Suppressor macrophage treated with lipopolysaccharide for 4 hours (primary cell): ENCODE measurements around the gene KLHL6.
"Not testable (repeated sequence)": the region's sequence is repeated elsewhere in the genome, so short reads cannot be mapped to it uniquely, and the experiment has no call there.

Source experiments
- DNase-seq: peaks from one replicate; pipeline ENCODE4 v3.0.0-alpha.2; 2020

Gene KLHL6, protein sequence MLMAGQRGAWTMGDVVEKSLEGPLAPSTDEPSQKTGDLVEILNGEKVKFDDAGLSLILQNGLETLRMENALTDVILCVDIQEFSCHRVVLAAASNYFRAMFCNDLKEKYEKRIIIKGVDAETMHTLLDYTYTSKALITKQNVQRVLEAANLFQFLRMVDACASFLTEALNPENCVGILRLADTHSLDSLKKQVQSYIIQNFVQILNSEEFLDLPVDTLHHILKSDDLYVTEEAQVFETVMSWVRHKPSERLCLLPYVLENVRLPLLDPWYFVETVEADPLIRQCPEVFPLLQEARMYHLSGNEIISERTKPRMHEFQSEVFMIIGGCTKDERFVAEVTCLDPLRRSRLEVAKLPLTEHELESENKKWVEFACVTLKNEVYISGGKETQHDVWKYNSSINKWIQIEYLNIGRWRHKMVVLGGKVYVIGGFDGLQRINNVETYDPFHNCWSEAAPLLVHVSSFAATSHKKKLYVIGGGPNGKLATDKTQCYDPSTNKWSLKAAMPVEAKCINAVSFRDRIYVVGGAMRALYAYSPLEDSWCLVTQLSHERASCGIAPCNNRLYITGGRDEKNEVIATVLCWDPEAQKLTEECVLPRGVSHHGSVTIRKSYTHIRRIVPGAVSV

DNA sequence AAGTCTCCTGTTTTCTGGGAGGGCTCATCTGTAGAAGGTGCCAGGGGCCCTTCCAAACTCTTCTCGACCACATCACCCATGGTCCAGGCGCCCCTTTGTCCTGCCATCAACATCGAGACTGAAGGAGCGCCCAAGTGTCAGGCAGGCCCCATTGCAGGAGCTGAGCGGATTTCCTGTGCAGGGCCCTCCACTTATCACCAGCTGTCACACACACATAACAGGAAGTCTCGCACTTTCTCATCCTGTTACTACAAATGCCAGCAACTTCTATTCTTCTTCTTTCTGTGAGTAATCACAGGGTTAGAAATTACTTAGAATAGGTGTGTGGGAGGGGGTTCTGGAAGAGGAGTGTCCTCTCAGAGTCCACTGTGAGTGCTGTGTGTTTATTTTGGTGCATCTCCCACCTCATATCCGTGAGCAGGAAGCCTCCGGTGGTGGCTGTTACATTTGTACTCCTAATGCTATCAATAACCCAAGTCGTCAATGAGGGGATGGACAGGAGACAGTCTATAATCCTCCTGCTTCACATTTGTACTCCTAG, at the start of gene KLHL6:
Gene KLHL6 (minus strand): TSS at position 166 of the 541 bp plus-strand sequence. CDS start 53 bp downstream, at position 113.
- peak; percentile 89 for DNase-seq

DNA sequence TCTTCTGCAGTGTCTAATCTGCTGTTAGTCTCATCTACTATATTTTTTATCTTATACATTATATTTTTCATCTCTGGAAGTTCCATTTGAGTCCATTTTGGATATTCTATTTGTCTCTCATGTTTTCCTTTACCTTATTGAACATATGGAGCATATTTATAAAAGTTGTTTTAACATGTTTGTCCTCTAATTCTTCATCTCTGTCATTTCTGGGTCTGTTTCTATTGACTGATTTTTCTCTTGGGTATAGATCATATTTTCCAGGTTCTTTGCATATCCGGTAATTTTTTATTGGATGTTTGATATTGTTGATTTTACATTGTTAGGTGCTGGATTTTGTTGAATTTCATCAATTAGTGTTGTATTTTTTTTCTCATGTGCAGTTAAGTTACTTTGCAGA, 42.5 kb upstream of the KLHL6 start:
- no peak for DNase-seq

DNA sequence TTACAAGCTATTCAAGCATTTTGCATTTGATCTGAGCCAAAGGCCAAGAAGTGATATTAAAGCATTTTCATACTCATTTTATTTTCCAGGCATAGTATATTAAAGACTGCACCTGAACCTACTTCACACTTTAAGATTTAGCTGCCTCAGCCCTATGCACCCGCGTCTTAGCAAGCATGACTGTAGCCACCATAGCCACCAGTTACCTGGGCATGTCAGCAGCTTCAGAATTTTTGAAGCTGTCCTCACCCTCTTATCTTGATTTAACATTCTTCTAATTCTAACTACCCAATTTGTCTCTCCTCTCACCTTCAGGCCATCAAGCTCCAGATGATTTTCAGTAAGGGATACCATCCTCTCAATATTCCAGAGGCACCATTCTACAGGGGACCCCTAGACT, 39.1 kb upstream of the KLHL6 start:
- DNase-seq: no peak

DNA sequence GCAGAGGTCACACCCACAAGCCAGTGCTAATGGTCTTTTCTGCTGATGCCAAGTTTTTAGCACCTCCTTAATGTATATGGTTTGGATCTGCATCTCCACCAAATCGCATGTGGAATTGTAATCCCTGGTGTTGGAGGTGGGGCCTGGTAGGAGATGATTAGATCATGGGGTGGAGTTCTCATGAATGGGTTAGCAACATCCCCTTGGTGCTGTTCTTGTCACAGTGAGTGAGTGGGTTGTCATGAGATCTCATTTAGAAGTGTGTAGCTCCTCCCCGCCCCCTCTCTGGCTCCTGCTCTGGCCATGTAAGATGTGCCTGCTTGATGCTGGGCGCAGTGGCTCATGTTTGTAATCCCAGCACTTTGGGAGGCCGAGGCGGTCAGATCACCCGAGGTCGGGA, 37.3 kb upstream of the KLHL6 start:
- peak; percentile 44 for DNase-seq

DNA sequence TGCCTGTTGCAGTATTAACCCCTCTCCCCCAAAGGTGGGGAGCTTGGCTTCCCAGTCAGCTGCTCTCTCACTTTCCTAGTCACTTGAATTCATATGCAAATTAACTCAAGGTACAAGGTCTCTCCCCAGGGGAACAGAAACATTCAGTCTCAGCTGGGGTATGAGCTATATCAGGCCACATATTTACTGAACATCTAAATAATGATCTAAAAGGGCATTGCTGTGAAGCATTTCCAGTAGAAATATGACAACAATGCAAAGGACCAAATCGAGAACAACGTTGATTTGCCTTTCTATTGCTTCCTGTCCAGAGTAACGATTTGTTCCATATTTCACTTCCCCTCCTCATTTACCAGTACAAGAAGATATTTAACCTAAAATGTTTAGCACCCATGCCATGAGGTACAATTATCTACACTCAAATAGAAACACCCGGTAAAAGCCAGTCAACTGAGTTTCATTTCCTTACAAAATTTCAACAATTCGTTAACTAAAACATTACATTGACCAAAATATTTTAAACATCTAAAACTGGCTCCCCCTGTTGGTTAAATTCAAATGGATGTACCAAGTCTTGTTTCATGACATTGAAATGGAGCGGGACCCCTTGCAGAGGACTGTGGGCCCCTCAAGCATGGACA, 36.5 kb upstream of the KLHL6 start:
- DNase-seq: peak; percentile 59

DNA sequence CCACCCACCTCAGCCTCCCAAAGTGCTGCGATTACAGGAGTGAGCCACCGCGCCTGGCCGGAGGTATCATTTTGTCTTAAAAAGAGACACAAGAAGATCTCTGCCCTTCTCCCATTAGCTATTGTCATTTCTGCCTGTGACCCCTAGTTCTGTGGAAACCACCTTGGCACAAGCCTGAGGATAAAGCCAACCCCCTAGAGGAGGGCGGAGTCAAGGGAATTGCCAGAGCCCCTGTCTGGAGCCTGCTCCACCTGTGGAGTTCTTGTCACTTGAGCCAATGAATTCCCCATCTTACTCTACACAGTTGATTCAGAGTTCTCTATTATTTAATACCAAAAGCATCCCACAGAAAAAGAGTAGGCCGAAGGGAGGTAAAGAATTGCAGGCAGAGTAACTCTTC, 34.9 kb upstream of the KLHL6 start:
- DNase-seq: no peak

DNA sequence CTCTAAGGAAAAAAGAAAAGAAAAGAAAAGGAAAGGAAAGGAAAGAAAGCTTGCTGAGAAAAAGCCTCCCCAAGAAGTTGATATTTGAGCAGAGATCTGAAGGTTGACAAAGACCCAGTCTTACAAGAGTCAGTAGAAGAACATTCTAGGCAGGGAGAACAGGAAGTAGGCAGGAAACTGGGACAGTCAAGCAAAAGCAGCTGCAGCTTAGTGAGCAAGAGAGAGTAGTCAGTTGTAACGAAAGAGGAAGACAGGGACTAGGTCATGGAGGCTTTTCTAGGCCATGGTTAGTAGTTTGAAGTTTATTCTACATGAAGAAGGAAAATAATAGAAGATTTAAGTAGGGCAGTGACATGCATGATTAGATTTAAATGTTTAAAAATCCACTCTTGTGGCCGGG, 31.8 kb upstream of the KLHL6 start:
- DNase-seq: peak; percentile 79

DNA sequence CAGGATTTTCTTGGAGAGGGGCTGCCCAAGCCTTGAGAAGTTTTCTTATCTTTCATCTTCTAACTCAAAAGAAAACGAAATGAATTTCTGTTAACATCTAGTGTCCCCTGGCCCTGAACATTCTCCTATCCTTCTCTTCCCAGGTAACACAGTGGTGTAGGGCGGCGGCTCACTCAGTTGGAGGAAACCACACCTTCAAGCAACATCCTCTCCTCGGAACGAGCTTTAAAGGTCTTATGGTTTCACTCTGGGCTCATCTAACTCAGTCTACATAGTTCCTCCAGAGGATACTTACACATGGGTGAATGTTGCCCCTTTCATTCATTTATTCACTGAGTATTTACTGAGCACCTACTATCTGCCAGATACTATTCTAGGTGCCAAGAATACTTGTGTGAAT, 31.0 kb upstream of the KLHL6 start:
- DNase-seq: no peak

DNA sequence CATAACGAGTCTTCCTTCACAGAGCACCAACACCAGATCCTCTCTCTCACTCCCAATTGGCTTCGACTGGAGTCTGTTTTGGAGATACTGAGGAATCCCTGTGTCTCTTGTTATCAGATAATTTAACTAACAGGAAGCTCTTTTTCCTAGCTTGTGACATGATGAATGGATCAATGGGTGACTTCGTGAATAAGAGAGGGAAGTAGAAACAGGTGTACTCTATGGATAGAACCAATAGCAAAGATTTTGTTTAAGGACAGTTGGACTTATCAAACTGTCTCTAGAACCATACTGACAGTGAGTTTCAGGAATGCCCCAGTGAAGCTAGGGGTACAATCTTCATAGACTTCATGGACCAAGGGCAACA, 29.4 kb upstream of the KLHL6 start:
- no peak for DNase-seq

DNA sequence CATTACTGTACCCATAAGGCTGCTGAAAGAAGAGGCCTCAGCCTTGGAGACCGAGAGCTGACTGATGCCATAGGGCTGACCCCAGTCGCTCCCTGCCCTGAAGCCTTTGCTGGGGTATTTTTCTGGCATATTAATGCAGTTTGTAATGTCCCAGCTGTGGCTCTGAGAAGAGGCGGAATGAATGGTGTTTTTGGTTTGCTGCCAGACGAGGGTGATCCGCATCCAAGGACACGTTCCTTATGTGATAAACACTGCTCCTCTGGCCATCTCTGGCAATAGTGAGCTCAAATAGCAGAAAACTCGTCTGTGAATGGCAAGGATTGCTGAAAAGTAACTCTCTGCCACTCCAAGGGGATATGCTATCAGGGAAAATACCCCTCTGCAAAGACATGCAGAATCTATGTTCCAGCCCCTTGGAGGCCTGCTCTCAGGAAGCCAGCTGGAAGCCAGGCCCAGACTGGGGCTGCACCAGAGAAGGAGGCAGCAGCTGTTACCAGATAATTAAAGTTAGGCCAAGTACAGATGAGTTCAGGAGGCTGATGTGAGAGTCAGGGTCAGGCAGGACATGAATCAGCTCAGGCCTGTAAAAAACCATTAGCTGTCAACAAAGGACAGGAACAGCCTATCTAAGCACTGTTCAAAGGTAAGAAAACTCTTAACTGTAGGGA, 28.9 kb upstream of the KLHL6 start:
- DNase-seq: no peak

DNA sequence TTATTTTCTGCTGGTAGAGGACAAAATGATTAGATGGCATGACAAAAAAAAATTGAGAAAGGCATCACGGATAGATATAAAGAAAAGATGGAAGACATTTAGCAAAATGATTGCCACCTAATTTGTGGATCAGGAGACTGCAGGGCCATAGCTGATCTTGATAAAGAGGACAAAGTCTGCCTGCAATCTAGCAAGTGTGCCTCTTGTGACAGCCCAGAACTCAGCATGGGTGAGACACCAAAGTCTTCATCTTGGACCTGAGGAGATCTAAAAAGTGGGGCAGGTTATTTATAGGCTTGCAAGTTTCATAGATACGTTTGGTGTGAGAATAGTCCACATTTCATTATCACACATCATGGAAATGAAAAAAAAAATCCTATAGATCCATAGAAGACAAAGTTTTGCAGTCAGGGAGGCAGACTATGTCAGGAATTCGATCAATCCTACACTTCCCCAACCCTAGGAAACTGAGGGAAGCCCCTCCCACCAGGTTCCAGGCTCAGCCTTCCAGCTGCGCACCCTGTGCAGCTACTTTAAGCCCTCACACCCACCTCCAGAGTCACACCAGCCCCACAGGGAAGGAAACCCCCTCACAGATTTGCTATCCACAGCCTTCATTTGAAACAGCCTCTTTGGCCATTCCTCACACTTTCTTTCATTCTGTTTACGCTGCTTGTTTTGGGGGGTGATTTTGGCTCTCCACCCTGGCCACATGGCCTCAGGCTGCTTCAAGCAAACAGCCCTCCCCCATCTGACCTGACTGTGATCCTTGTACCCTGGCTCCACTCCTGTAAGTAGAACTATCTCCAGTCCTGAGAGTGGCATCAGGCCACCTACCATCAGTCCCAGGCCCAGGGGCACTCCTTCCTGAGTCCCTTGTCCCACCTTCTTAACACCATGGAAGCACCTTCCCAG, 28.1 kb upstream of the KLHL6 start:
- DNase-seq: no peak

DNA sequence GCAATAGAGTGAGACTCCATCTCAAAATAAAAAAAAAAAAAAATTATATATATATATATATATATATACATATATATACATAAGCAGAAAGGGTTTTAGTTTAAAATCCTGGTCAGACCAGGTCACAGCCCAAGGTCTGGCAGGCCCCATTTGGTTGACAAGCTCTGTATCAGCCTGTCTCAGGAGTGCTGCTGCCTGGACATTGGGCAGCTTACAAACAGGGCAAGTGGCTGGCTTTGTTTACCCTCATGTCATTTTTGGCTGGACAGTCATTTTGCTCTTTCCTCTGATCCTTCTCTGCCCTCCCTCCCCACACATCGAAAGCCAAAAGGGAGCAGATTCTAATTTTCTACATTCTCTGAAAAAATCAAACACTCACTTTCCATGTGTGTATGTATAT, 26.7 kb upstream of the KLHL6 start:
- no peak for DNase-seq

DNA sequence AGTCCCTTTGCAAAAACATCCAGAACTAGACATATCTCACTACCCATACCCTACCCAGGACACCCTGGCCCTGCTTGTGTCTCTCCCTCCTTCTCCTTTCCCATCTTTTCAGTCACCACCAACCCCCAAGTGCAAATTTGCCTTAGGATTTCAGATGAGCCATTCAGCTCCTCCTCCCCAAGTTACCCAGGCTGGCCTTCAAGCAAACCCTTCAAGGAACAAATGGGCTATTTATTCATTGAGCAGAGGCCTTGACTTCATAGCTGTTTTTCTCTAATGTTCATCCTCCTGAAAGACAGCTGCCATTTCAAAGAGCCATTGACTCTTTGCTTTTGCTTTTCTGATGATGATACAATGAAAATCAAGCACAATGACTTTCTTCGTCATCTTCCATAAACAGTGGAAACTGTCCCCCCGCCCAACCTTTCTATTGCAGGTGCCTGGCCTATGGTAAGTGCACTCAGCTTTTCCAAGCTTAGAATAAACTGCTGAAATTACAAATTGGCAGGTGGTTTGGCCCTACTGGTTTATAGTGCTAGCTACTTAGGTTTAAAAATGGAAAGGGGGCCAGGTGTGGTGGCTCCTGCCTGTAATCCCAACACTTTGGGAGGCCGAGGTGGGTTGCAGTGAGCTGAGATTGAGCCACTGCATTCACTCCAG, 26.1 kb upstream of the KLHL6 start:
- no peak for DNase-seq

DNA sequence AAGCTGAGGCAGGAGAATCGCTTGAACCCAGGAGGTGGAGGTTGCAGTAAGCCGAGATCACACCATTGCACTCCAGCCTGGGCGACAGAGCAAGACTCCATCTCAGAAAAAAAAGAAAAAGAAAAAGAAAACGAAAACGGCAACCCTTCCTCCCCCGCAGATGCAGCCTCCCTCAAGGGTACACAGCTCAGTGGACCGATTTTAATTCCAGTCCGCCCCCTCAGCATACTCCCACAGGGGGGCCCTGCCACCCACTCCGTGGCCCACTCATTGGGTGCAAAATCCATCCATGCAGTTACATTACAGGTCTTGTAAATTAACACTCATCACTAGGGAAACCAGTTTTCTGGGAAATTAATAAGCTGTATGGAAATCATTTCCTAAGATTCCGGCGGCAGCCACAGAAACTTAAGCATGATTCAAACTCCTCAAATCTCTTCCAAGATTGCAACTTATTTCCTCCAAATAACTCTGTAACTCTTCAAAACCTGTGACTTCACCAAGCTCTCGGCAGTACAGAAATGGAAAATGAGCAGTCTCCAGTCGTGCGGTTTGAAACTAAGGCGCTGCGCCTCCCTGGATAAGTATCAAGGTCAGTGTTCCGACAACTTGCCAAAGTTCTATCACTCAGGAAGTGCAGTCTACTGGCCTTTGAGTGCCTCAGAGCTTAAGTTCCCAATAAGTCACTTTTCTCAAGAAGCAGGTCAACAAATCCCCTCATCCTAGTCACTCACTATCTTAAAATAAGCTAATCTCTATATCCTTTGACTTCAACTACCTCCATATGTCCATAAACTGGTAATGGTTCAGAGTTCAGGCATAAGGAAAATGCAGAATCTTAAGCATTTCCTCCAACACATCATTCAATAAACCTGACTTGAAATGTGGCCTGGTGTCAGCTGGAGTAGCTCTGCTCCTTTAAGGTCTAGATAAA, 24.7 kb upstream of the KLHL6 start:
- DNase-seq: no peak

DNA sequence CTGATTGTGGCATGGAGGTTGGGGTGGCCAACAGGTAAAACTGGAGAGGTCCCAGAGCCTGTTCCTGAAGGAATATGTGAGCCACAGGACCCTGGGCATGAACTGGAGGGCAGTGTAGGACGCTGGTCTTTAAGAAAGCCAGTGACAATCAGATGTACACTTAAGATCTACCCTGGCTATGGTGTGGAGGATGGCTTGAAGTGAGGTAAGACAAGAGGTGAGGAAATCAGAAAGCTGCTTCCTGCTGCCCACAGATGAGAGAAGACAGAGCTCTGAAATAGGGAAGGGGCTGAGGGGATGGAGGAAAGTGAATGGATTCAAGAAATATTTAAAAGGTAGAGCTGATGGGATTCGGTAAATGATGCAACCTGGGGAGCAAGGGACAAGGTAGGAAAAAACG, 22.7 kb upstream of the KLHL6 start:
- DNase-seq: no peak

DNA sequence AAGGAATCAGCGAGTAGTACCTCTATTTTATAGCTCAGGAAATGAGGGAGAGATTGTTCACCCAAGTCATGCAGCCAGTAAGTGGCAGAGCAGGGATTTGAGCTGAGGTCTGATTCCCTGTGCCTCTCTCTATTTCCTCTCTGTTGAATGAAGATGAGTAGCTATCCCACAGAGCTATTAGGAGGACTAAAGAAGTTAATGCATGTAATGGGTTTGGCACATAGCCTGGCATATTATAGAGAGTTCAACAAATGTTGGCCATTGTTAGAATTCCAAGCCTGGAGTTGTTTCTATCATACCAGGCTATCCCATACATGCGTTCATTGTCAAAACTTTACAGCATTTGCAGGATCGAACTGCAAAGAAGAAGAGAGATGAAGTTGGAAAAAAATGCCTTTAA, 21.8 kb upstream of the KLHL6 start:
- no peak for DNase-seq

DNA sequence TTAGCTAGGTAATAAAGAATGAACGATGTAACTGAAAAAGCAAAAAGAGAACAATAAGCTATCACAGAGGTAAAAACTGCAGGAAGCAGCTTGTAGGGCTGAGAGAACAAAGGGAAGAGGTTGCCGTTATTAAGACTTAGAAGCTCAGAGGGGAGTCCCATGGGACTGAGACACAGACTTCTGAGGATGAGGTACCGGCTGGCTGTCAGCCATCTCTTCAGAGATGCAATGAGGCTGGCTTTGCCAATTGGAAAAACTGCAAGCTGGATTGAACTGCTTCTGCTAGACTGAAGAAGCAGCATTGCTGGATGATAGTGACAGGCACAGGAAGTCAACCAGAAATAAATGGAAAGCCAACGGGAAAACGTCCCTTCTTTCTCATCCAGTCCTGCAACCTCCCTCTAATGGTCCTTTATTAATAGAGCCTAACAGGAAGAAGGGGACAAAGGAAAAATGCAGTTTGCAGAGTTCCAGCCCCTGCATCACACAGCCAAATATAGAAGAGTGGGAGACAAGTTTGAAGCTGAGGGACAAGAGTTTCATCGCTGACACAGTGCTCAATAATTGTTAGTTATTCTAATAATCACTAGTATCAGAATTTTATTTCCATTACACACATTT, 21.1 kb upstream of the KLHL6 start:
- no peak for DNase-seq

DNA sequence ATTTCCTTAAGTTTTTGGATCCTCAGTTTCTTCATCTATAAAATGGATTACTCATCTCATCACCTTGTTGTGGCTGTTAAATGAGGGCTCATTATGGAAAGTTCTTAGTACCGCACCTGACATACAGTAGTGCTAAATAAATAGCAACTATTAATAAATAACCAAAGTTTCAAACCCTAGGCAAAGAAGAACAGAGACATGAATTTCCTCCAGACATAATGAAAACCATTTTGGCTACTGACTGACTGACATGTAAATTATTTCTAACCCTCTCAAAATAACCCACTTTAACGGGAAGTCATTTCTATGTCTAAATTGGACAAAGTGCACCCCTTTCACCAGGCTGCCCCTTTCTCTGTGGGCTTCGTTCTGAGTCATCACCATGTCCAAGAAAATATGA, 17.4 kb upstream of the KLHL6 start:
- DNase-seq: no peak

DNA sequence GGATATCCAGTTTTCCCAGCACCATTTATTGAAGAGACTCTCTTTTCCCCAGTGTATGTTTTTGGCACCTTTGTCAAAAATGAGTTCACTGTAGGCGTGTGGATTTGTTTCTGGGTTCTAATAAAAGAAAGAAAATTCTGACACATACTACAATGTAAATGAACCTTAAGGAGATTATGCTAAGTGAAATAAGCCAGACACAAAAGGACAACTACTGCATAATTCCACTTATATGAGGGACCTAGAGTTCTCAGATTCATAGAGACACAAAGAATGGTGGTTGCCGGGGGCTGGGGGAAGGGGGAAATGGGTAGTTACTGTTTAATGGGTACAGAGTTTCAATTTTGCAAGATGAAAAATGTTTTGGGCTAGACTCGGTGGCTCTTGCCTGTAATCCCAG, 14.7 kb upstream of the KLHL6 start:
- not testable (repeated sequence) for DNase-seq

DNA sequence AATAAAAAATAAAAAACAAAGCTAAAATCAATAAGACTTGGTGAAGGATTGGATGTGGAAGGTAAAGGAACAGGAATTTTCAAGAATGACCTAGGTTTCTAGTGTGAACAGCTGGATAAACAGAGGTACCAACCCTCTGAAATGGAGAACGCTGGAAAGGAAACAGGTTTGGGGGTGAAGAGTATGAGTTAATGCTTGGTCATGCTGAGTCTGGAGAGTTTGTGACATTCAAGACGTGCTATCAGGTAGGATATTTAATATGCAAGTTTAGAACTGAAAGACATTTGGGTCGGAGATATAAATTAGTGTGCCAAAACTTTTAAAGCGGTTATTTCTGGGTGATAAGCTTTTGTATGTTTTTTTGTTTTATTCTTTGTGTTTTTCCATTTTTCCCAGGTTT, 11.4 kb upstream of the KLHL6 start:
- no peak for DNase-seq
